K562 (cell line): Measurements from ENCODE around the gene GLCCI1. TPM values are rescaled to one million over a fixed set of nuclear protein-coding genes. Genes with fewer than 3 reads are reported as not detected.

Experiments used
- CEBPB ChIP-seq: fragments of 450-650 bp; IDR thresholded peaks from 2 replicates; pipeline ENCODE4 v1.6.1; 2016; ENCODE audit warnings: missing genetic modification characterization, missing compliant biosample characterization
- FOSL1 ChIP-seq: fragments of 200-800 bp; sonication (Bioruptor generic); conservative IDR thresholded peaks from 2 replicates; pipeline ENCODE4 v1.6.1; 2016; ENCODE audit warnings: missing genetic modification characterization, missing compliant biosample characterization
- IRF9 ChIP-seq: fragments of 450-650 bp; IDR thresholded peaks from 2 replicates; pipeline ENCODE4 v1.6.1; 2016; ENCODE audit warnings: missing biosample characterization, missing genetic modification characterization
- REST ChIP-seq, 2 experiments: fragments of 450-650 bp; formaldehyde crosslinking in 1 of 2; IDR thresholded peaks; 2 replicates each; pipeline versions ENCODE4 v1.4.0 to v1.6.1; 2014 to 2020; ENCODE audit warnings: mild to moderate bottlenecking in 2 of 2, borderline replicate concordance in 1 of 2, low read depth in 1 of 2
- polyA plus RNA-seq, 8 experiments: library from polyadenylated mRNA; depleted of rRNA in 4 of 8; stranded (reverse) in 5 of 8; unstranded in 3 of 8; fragments of >200 nt; fragmentation: Nextera tagmentation in 2 of 8; fragmentation: Illumina TruSeq in 1 of 8; extraction: Ambion mirVana in 2 of 8; extraction: Trizol in 1 of 8; gene quantifications; 2 replicates each; pipeline versions ENCODE4 v1.2.1 to v1.2.3, GENCODE V29; 2011 to 2014; ENCODE audit warnings: inconsistent platforms in 1 of 8, missing spikeins in 1 of 8
- total RNA-seq, 7 experiments: library from RNA; depleted of rRNA in 6 of 7; stranded (reverse); fragments of >200 nt in 6 of 7; fragmentation: Illumina TruSeq in 2 of 7; extraction: Trizol in 2 of 7; gene quantifications; 2 replicates each; pipeline versions ENCODE4 v1.2.1 to v1.2.3, GENCODE V29; 2011 to 2021; ENCODE audit warnings: low replicate concordance in 1 of 7

The GLCCI1 gene
- total and polyA plus RNA-seq, 9 of the 15 experiments (the other 6 are each of a cell fraction or from before 2014, with no cell fraction given), result 2.7 to 11.9 (median 7.2) TPM

GRCh38 chr7:8056439-8056838 is 87.8 kb downstream of the GLCCI1 start (continued):
- TF ChIP-seq IRF9 (peak; percentile 59; the same call in 1 of the 2 replicates), FOSL1 (tag) (peak; percentile 74), CEBPB (tag) (peak; percentile 77), REST (IDR thresholded peaks at IDR 0.05; ENCODE audit: borderline replicate concordance) (no peak), REST (CRISPR knock-in tag; IDR thresholded peaks at IDR 0.05; ENCODE audit: low read depth) (no peak)
